ENCODE data around the gene TECTA.

TECTA gene

GRCh38 chr11:121140369-121140768, 39.3 kb downstream of the TECTA start:
- no peak for TF ChIP-seq CTCF (IDR thresholded peaks at IDR 0.05; ENCODE audit: extremely low read depth, missing control alignments)
- DNase-seq (ENCODE audit: low spot score), result no peak

GRCh38 chr11:121141066-121141465, 40.0 kb downstream of the TECTA start:
- DNase-seq (ENCODE audit: low spot score), result no peak
- no peak for TF ChIP-seq CTCF (IDR thresholded peaks at IDR 0.05; ENCODE audit: extremely low read depth, missing control alignments)

GRCh38 chr11:121143921-121144320, 42.9 kb downstream of the TECTA start:
- TF ChIP-seq CTCF (IDR thresholded peaks at IDR 0.05; ENCODE audit: extremely low read depth, missing control alignments), result no peak
- DNase-seq (ENCODE audit: low spot score), result no peak

- no peak for DNase-seq (ENCODE audit: low spot score)
- TF ChIP-seq CTCF (IDR thresholded peaks at IDR 0.05; ENCODE audit: extremely low read depth, missing control alignments), result no peak
Measured at GRCh38 chr11:121144723-121145122, 43.7 kb downstream of the TECTA start.

GRCh38 chr11:121145826-121146225, 44.8 kb downstream of the TECTA start:
- TF ChIP-seq CTCF (IDR thresholded peaks at IDR 0.05; ENCODE audit: extremely low read depth, missing control alignments), result no peak
- DNase-seq (ENCODE audit: low spot score), result no peak

- DNase-seq (ENCODE audit: low spot score), result no peak
- TF ChIP-seq CTCF (IDR thresholded peaks at IDR 0.05; ENCODE audit: extremely low read depth, missing control alignments), result no peak
Measured at GRCh38 chr11:121149116-121149515, 48.1 kb downstream of the TECTA start.

GRCh38 chr11:121151207-121151688, 50.2 kb downstream of the TECTA start:
- no peak for TF ChIP-seq CTCF (IDR thresholded peaks at IDR 0.05; ENCODE audit: extremely low read depth, missing control alignments)
- no peak for DNase-seq (ENCODE audit: low spot score)

Measured in GM20000 (cell line).